GM13977 (cell line): Measurements from ENCODE around the gene EMCN.
"Not testable (repeated sequence)": the region's sequence is repeated elsewhere in the genome, so short reads cannot be mapped to it uniquely, and the experiment has no call there.

Source experiments
- DNase-seq: peaks from one replicate; pipeline ENCODE4 v3.0.0; 2012; ENCODE audit warnings: low spot score
- in situ Hi-C: fragments of 300-500 bp; cut with MboI; formaldehyde crosslinking; loops from one replicate; pipeline ENCODE4 v1.12.0; 2022; ENCODE audit warnings: low sequenced_read_pairs, low pct_unique_long_range_greater_than_20kb, mixed read lengths, inconsistent platforms; ENCODE audit not compliant: unreplicated experiment
- TF ChIP-seq, protein P1 (sequence below): IDR thresholded peaks from 2 replicates; pipeline ENCODE4 v1.5.1; 2012; ENCODE audit warnings: mild to moderate bottlenecking, control low read depth; ENCODE audit not compliant: insufficient read depth; ENCODE audit errors: extremely low read depth, missing control alignments

The EMCN gene

DNA sequence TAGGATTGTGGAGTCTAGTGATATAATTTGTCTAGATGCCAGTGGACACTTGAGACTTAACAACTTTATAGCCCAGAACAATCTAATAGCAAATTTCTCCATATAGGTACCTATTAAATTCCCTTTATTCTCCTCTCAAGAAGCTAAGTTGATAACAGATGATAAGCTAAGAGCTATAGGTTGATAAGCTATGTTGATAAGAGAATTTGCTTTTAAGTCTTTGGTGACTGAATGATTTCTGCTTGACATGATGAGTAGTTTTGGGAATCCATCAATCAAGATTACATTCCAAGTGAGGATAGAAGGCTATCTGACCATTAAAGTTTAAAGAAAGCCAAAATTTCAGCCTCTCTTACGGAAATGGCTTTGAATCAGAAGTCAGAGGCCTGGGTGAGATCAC is 131.6 kb downstream of the EMCN start:
- TF ChIP-seq, protein P1, sequence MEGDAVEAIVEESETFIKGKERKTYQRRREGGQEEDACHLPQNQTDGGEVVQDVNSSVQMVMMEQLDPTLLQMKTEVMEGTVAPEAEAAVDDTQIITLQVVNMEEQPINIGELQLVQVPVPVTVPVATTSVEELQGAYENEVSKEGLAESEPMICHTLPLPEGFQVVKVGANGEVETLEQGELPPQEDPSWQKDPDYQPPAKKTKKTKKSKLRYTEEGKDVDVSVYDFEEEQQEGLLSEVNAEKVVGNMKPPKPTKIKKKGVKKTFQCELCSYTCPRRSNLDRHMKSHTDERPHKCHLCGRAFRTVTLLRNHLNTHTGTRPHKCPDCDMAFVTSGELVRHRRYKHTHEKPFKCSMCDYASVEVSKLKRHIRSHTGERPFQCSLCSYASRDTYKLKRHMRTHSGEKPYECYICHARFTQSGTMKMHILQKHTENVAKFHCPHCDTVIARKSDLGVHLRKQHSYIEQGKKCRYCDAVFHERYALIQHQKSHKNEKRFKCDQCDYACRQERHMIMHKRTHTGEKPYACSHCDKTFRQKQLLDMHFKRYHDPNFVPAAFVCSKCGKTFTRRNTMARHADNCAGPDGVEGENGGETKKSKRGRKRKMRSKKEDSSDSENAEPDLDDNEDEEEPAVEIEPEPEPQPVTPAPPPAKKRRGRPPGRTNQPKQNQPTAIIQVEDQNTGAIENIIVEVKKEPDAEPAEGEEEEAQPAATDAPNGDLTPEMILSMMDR: no peak
- in situ Hi-C loops: no loop called here
- no peak for DNase-seq

DNA sequence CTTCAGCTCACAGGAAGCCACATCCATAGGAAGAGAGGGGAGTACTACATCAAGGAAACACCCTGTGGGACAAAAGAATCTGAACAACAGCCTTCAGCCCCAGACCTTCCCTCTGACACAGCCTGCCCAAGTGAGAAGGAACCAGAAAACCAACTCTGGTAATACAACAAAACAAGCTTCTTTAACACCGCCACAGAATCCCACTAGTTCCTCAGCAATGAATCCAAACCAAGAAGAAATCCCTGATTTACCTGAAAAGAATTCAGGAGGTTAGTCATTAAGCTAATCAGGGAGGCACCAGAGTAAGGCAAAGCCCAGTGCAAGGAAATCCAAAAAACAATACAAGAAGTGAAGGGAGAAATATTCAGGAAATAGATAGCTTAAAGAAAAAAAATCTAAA is 137.4 kb downstream of the EMCN start:
- DNase-seq, in situ Hi-C loops: not testable (repeated sequence)

- TF ChIP-seq, protein P1: no peak
- DNase-seq: no peak
- in situ Hi-C loops: no loop called here
Observed at GRCh38 chr4:100379583-100380105, 138.2 kb downstream of the EMCN start.

DNA sequence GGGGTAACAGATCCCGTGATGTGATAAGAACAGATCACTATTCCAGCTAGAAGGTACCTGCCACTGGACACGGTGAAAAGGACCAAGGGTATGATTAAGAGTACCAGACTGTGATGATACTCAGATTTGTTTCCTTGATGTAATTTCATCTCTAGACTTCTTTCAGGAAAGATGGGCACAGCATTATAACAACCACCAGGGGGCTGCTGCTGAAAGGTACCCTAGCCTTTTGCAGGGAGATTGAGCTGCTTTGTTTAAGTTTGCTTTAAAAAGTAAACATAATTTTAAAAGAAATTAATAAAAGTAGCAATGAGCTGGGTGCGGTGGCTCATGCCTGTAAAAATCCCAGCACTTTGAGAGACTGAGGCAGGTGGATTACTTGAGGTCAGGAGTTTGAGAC is 145.4 kb downstream of the EMCN start:
- TF ChIP-seq, protein P1: peak; percentile 11
- no peak for DNase-seq
- in situ Hi-C loops: no loop called here

DNA sequence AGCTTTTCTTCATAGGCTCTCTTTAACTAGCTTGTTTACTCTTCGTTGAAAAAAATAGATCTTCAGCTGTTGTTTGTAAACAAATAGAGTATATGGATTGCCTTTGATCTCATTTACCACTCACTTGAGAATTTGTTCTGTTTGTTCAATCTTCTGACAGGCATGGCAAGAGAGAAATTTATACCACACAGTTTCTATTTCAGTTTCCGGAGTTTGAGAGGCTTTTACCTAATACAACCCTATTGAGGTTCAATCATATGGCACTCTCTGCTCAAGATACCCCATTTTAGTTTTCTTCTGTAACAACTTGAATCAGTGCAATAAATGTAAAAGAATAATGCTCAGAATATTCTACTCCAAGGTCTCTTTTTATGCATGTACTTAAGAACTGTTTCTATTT is 148.0 kb downstream of the EMCN start:
- no peak for DNase-seq
- TF ChIP-seq, protein P1: no peak
- in situ Hi-C loops: no loop called here

GRCh38 chr4:100367451-100367850 is 150.4 kb downstream of the EMCN start:
- TF ChIP-seq, protein P1: no peak
- in situ Hi-C loops: no loop called here
- DNase-seq: no peak

DNA sequence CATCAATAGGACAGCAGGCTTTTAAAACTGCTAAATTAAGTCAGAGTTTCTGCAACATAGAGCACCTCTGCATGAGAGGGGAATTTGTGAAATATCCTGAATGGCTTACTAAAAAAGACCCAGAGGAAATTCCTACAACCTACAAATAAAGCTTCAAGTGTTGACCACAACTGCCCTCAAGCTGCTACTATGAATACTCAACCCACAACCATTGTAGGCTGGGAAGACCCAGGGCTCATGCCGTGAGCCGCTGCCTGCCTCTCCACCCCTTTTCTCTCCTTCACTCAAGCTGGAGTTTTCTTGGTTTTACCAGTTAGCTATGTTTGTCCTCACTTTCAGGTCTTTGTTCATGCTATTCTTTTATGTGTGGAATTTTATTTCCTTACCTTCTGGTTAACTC is 151.6 kb downstream of the EMCN start:
- no peak for DNase-seq
- in situ Hi-C loops: no loop called here
- TF ChIP-seq, protein P1: no peak
